Activated T-cell treated with anti-CD3 and anti-CD28 coated beads, Interleukin-2, amount 50 U/mL, for 4 hours (primary cell): ENCODE results near the gene MCF2L2. TPM values are rescaled to one million over a fixed set of nuclear protein-coding genes. Genes with fewer than 3 reads are reported as not detected.

ENCODE experiments used
- ATAC-seq, 2 donors: fragments of 200-7000 bp; cut with Tn5 transposase; one replicate each; pipeline ENCODE4 v1.10.0; 2021
- DNase-seq: peaks from one replicate; pipeline ENCODE4 v3.0.0-alpha.2; 2020
- H3K27me3 Mint-ChIP-seq: one replicate; pipeline ENCODE4 v1.8.0; 2021; ENCODE audit warnings: low read depth, mixed read lengths
- H3K36me3 Mint-ChIP-seq: one replicate; pipeline ENCODE4 v1.8.0; 2022; ENCODE audit warnings: mixed read lengths; ENCODE audit not compliant: insufficient read depth
- H3K4me1 Mint-ChIP-seq: one replicate; pipeline ENCODE4 v1.8.0; 2021; ENCODE audit warnings: low read depth, mixed read lengths
- H3K4me3 Mint-ChIP-seq: one replicate; pipeline ENCODE4 v1.8.0; 2021; ENCODE audit warnings: mild to moderate bottlenecking, moderate library complexity, mixed read lengths
- H3K9me3 Mint-ChIP-seq: one replicate; pipeline ENCODE4 v1.8.0; 2021; ENCODE audit warnings: mixed read lengths
- total RNA-seq, 3 donors: library from RNA; stranded (reverse); gene quantifications; one replicate each; pipeline ENCODE4 v1.2.1, GENCODE V29; 2021

MCF2L2 gene
- total RNA-seq, 3 donors from 2014 or later, result 0.58 to 1.4 (median 1.3) TPM

DNA sequence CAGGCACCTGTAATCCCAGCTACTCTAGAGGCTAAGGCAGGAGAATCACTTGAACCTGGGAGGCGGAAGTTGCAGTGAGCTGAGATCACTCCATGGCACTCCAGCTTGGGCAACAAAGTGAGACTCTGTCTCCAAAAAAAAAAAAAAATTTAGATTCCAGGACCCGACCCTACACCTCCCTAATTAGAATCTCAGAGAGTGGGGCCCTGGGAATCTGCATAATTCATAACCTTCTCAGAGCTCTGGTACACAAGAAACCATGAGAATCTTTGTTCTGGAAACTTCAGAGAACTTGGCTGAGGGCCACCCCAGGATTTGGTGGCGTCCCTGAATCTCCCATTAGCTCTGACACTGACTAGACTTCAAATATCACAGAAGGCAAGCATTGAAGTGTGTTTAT is 143.8 kb downstream of the MCF2L2 start:
- H3K4me1 Mint-ChIP-seq, result peaks cover 47% of the 10 kb centered on the region
- ATAC-seq (no peak), DNase-seq (no peak)
- no peaks in the 10 kb centered on the region for H3K9me3 Mint-ChIP-seq
- H3K4me3 Mint-ChIP-seq, result no peak overlapping the region
- H3K27me3 Mint-ChIP-seq, result no peaks in the 10 kb centered on the region
- peaks cover 4% of the 10 kb centered on the region for H3K36me3 Mint-ChIP-seq

GRCh38 chr3:183283886-183284285 is 144.5 kb downstream of the MCF2L2 start:
- no peaks in the 10 kb centered on the region for H3K9me3 Mint-ChIP-seq
- DNase-seq (no peak), ATAC-seq (no peak)
- no peaks in the 10 kb centered on the region for H3K27me3 Mint-ChIP-seq
- H3K4me3 Mint-ChIP-seq, result no peak overlapping the region
- H3K4me1 Mint-ChIP-seq, result peaks cover 45% of the 10 kb centered on the region
- H3K36me3 Mint-ChIP-seq, result peaks cover 2% of the 10 kb centered on the region

DNA sequence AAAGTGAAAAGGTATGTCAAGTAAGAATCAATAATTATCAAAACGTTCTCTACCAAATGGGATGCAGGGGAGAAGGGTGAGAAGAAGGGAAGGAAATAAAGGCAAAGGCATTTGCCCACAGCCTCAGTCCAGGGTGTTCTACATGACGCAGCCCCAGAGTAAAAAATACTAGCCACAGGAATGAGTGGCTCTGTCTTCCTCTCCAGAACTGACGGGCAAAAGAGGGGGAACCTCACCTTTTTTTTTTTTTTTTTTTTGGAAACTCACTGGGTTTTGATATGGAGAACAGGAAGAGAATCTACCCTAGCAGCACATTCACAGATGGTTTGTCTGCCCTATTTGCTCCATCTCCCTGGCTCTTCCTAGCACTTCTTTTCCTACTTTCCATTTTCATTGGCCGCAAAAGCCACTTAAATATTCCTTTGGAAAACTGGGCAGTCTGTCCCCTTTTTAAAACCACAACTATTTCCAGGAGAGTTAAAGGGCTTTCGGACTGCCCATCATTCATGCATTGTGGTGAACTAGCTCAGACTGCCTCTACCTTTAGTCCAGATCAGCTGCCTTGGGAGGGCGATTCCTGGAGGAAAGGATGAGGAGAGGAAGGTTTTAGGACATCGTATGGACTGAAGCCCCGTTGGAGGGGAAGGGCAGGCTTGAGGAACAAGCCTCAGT is 147.2 kb downstream of the MCF2L2 start:
- Mint-ChIP-seq H3K4me3 (no peak overlapping the region), H3K36me3 (peaks cover under 1% of the 10 kb centered on the region), H3K27me3 (no peaks in the 10 kb centered on the region), H3K4me1 (peaks cover 29% of the 10 kb centered on the region), H3K9me3 (no peaks in the 10 kb centered on the region)
- no peak for ATAC-seq
- DNase-seq, result no peak

- ATAC-seq, result no peak
- H3K9me3 Mint-ChIP-seq, result no peaks in the 10 kb centered on the region
These were observed 149.0 kb downstream of the MCF2L2 start for GRCh38 chr3:183279371-183279770.

DNA sequence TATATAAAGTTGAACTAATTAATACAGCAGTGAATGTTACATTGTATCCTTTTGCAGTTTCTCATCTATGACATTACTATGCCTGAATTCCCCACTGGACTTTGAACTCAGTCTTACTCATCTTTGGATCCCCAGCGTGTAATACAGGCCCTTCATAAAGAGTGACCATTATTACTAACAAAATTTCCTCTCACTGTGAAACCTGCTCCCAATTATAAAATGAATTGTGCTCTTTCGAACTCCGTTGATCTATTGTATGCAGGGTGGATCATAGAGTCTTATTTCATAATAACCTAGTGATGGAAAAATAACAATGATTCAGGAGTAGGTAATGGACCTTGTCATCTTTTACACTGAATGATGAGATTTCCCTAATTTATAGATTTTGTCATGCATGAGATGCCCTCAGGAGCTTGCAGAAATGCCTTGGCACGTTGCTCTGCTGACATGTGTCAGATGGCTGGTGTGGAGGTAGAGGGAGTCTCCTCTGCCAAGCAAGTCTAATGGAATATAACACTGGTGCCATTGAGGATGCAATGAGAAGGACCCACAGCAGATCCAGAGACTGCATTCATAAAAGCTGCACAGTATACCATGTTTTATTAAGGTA is 149.8 kb downstream of the MCF2L2 start:
- DNase-seq (no peak), ATAC-seq (no peak)
- no peak overlapping the region for H3K4me3 Mint-ChIP-seq
- no peaks in the 10 kb centered on the region for H3K9me3 Mint-ChIP-seq
- H3K27me3 Mint-ChIP-seq, result no peaks in the 10 kb centered on the region
- H3K4me1 Mint-ChIP-seq, result peaks cover 11% of the 10 kb centered on the region
- H3K36me3 Mint-ChIP-seq, result no peaks in the 10 kb centered on the region

More at GRCh38 chr3:183279371-183279770, 149.0 kb downstream of the MCF2L2 start:
- Mint-ChIP-seq H3K27me3 (no peaks in the 10 kb centered on the region), H3K4me1 (peaks cover 17% of the 10 kb centered on the region), H3K4me3 (no peak overlapping the region), H3K36me3 (no peaks in the 10 kb centered on the region)
- DNase-seq, result no peak

GRCh38 chr3:183277260-183277659 is 151.2 kb downstream of the MCF2L2 start:
- ATAC-seq (no peak), DNase-seq (no peak)
- peaks cover 5% of the 10 kb centered on the region for H3K4me1 Mint-ChIP-seq
- no peak overlapping the region for H3K4me3 Mint-ChIP-seq
- H3K27me3 Mint-ChIP-seq, result no peaks in the 10 kb centered on the region
- no peaks in the 10 kb centered on the region for H3K36me3 Mint-ChIP-seq
- no peaks in the 10 kb centered on the region for H3K9me3 Mint-ChIP-seq

- H3K36me3 Mint-ChIP-seq, result peaks cover 3% of the 10 kb centered on the region
- peaks cover 5% of the 10 kb centered on the region for H3K4me1 Mint-ChIP-seq
- no peak for DNase-seq
- ATAC-seq, result no peak
- no peaks in the 10 kb centered on the region for H3K9me3 Mint-ChIP-seq
- H3K27me3 Mint-ChIP-seq, result no peaks in the 10 kb centered on the region
- no peak overlapping the region for H3K4me3 Mint-ChIP-seq
These were observed 152.5 kb downstream of the MCF2L2 start for GRCh38 chr3:183275937-183276336.

DNA sequence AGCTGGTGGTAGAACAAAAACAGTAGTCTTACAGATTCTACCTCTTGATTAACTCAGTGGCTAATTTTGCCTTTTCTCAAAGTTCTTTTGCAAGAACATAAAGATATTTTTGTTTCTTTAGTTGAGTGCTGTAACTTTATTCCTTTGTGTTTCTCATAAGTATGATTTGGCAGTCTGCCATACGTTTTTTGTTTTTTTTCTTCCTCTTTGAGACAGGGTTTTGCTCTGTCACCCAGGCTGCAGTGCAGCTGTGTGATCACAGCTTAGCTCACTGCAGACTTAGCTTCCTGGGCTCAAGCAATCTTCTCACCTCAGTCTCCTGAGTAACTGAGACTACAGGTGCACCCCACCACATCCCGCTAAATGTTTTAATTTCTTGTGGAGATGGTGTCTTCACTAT is 153.0 kb downstream of the MCF2L2 start:
- peaks cover 5% of the 10 kb centered on the region for H3K4me1 Mint-ChIP-seq
- ATAC-seq, result peak in 1 of 2 donors; percentile 43

DNA sequence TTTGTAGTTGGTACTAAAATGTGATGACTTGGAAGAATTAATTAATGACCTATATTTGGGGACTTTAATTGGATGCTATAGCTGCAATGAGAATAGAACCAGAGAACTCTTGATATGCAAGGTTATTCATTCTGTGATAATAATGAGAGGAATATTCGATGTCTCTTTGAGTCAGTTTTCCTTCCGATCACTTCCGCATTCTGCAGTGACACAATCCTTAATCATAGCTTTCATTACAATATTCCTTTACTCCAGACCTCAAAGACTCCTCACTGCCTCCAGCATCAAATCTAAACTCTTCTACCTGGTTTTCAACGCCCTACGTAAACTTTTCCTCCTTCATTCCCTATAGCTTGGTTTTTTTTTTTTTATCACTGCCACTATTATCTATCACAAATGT is 153.8 kb downstream of the MCF2L2 start:
- no peaks in the 10 kb centered on the region for H3K9me3 Mint-ChIP-seq
- ATAC-seq (no peak), DNase-seq (no peak)
- no peak overlapping the region for H3K4me3 Mint-ChIP-seq
- peaks cover 7% of the 10 kb centered on the region for H3K36me3 Mint-ChIP-seq
- no peaks in the 10 kb centered on the region for H3K27me3 Mint-ChIP-seq
- H3K4me1 Mint-ChIP-seq, result peaks cover 5% of the 10 kb centered on the region

More for the DNA sequence above, 153.0 kb downstream of the MCF2L2 start:
- DNase-seq, result no peak
- Mint-ChIP-seq H3K4me3 (no peak overlapping the region), H3K36me3 (peaks cover 3% of the 10 kb centered on the region), H3K9me3 (no peaks in the 10 kb centered on the region), H3K27me3 (no peaks in the 10 kb centered on the region)

DNA sequence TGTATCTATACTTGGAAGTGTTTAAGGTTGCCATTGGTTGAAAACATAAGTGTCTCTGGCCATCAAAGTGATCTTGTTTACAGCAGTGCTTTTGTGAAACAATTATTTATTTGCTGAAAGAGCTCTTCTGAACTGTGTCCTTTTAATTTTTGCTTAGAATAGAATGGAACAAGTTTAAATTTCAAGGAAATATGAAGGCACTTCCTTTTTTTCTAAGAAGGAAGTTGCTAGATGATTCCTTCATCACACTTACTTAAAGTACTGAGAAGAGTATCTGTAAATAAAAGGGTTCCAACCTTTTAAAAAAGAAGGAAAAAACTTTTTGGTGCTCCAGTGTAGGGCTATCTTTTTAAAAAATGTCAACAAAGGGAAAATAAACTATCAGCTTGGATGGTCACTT is 155.6 kb downstream of the MCF2L2 start:
- Mint-ChIP-seq H3K4me3 (no peak overlapping the region), H3K36me3 (peaks cover 18% of the 10 kb centered on the region), H3K27me3 (no peaks in the 10 kb centered on the region), H3K9me3 (no peaks in the 10 kb centered on the region), H3K4me1 (peaks cover 10% of the 10 kb centered on the region)
- DNase-seq (no peak), ATAC-seq (no peak)

DNA sequence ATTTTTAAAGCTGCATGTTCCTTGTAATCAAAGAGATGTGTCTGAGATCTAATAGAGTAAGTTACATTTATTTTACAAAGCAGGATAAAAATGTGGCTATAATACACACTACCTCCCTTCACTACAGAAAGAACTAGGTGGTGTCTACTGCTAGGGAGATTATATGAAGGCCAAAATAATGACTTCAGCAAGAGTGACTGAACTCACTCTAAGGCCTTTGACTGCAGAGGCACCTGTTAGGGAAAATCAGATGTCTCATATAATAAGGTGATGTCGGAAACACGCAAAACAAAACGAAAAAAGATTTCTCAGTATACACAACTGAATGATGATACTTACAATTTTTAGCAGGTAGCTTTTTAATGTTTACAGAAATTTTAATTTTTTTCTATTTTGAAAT is 156.3 kb downstream of the MCF2L2 start:
- H3K9me3 Mint-ChIP-seq, result no peaks in the 10 kb centered on the region
- ATAC-seq, result no peak
- peaks cover 20% of the 10 kb centered on the region for H3K36me3 Mint-ChIP-seq
- no peak overlapping the region for H3K4me3 Mint-ChIP-seq
- H3K4me1 Mint-ChIP-seq, result peaks cover 10% of the 10 kb centered on the region
- no peak for DNase-seq
- no peaks in the 10 kb centered on the region for H3K27me3 Mint-ChIP-seq

DNA sequence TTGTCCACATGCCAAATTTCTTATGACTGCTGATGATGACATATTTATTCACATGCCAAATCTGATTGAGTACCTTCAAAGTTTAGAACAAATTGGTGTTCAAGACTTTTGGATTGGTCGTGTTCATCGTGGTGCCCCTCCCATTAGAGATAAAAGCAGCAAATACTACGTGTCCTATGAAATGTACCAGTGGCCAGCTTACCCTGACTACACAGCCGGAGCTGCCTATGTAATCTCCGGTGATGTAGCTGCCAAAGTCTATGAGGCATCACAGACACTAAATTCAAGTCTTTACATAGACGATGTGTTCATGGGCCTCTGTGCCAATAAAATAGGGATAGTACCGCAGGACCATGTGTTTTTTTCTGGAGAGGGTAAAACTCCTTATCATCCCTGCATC is 158.1 kb downstream of the MCF2L2 start:
- Mint-ChIP-seq H3K9me3 (no peaks in the 10 kb centered on the region), H3K36me3 (peaks cover 22% of the 10 kb centered on the region), H3K4me3 (no peak overlapping the region), H3K4me1 (peaks cover 5% of the 10 kb centered on the region), H3K27me3 (no peaks in the 10 kb centered on the region)
- ATAC-seq (no peak), DNase-seq (no peak)

- no peak overlapping the region for H3K4me3 Mint-ChIP-seq
- ATAC-seq, result no peak
- H3K9me3 Mint-ChIP-seq, result no peaks in the 10 kb centered on the region
- H3K36me3 Mint-ChIP-seq, result peaks cover 22% of the 10 kb centered on the region
- H3K4me1 Mint-ChIP-seq, result peaks cover 5% of the 10 kb centered on the region
- no peak for DNase-seq
- no peaks in the 10 kb centered on the region for H3K27me3 Mint-ChIP-seq
These were observed 159.1 kb downstream of the MCF2L2 start for GRCh38 chr3:183269345-183269744.

DNA sequence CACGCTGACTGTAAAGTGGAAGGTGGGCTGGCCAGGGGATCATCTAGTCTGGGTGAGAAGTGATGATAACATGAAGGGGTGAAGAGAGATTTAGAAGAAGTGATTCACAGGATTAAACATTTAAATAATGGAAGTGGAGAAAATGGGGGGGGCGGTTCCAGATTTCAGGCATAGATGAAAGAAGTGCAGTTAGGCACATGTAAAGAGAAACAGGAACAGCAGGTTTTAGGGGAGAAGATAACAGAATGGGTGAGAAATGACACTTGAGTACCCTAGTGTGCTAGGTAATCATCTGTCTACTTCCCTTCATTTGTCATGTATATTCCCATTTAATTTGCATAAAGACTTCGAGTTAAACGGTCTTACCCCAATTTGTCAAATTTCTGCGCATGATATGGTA is 160.1 kb downstream of the MCF2L2 start:
- no peaks in the 10 kb centered on the region for H3K9me3 Mint-ChIP-seq
- ATAC-seq (peak in 1 of 2 donors; percentile 15), DNase-seq (no peak)
- no peaks in the 10 kb centered on the region for H3K27me3 Mint-ChIP-seq
- H3K4me1 Mint-ChIP-seq, result peaks cover 5% of the 10 kb centered on the region
- no peak overlapping the region for H3K4me3 Mint-ChIP-seq
- H3K36me3 Mint-ChIP-seq, result peaks cover 22% of the 10 kb centered on the region

- ATAC-seq (no peak), DNase-seq (no peak)
- H3K27me3 Mint-ChIP-seq, result peaks cover 4% of the 10 kb centered on the region
- peaks cover 24% of the 10 kb centered on the region for H3K36me3 Mint-ChIP-seq
- no peaks in the 10 kb centered on the region for H3K9me3 Mint-ChIP-seq
- H3K4me3 Mint-ChIP-seq, result peak overlapping the region; percentile 1
- peaks cover 5% of the 10 kb centered on the region for H3K4me1 Mint-ChIP-seq
These were observed 161.3 kb downstream of the MCF2L2 start for GRCh38 chr3:183267140-183267539.
